ENCODE results near the gene FBXO36. TPM values are rescaled to one million over a fixed set of nuclear protein-coding genes. Genes with fewer than 3 reads are reported as not detected.

Gene FBXO36, protein sequence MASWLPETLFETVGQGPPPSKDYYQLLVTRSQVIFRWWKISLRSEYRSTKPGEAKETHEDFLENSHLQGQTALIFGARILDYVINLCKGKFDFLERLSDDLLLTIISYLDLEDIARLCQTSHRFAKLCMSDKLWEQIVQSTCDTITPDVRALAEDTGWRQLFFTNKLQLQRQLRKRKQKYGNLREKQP
- polyA plus RNA-seq (2011; rRNA removed): 5.5 and 5.7 TPM in 2 replicates
- polyA plus RNA-seq (2012; cell fraction: cytosol; rRNA removed): 1.1 and 1.5 TPM in 2 replicates
- polyA plus RNA-seq (2012; cell fraction: nucleus; rRNA removed): 0.77 and 1.3 TPM in 2 replicates
- 2.0 to 2.1 TPM (median 2.0 TPM) in 3 replicates for polyA plus RNA-seq (2017; fragmentation: RNase III; extraction: RNeasy Plus Mini Kit Qiagen cat#74134 plus additional on column Dnase treatment)
- 2.9 and 4.6 TPM in 2 replicates for polyA minus RNA-seq (2011; rRNA and poly(A)+ RNA removed)

DNA sequence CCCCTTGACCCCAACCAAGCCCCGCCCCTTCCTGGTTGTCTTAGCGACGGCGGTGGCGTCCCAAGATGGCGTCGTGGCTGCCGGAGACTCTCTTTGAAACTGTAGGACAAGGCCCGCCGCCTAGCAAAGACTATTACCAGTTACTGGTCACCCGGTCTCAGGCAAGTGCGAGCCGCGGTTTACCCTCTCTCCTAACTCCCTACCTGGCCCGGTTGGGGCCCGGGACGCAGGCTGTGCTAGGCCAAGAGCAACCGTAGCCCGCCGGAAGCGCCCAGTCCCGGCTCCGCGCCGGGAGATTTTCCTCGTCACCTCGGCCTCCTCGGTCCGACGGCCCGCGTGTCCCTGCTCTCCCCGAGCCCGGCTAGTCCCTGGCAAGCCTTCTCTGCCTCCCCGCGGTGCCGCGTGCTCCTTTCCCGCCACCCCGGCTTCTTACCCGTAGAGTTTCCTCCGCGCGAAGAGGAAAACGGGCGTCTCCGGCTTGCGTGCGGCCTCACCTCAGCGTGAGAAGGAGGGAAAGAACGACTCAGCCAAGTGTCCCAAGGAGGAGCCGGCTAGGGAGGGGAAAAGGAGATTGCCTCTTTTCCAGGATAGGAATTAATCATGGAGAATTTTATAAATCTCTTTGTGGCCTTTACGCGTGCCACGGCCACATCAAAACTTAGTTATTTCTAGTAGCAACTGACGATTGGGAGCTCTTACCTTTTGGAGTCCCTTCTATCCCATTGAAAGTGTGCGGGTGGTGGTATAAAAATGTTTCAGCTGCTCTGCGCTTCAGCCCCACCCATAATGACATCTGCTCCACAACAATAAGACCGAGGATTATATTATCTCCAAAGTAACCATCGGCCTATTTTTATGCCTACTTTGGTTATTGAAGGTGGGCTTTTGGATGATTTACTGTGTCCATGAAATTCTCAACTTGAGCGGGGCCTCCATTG is at the start of gene FBXO36:
FBXO36 (plus strand) TSS at position 55 of the 938 bp plus-strand sequence; CDS start at position 66, 11 bp downstream.
- Histone ChIP-seq H3K4me3 (peak within 1 kb of the TSS; percentile 97), H3K27ac (peak within 1 kb of the TSS; percentile 99 to 100), H3K9me3 (no peaks in the 10 kb centered on the region), H3K4me1 (peaks cover 17% of the 10 kb centered on the region; the same call in 2 of the 3 replicates), H3K4me2 (peak within 1 kb of the TSS; percentile 91)
- 2% methylated on average over 34 of the region's 61 CpGs for WGBS (ENCODE audit: missing lambda C conversion rate)
- CTCF ChIA-PET: interaction anchor here (0.9 kb wide), 1 partner anchor 143 kb away, joined by 3 read pairs; no protein-coding TSS in a partner anchor
- FAIRE-seq (no peak), ATAC-seq (peak; percentile 79 to 81), DNase-seq (ENCODE audit: low read depth in 1 of 2, low spot score in 1 of 2) (peak; percentile 37 to 92)
- TF ChIP-seq POLR2A (IDR thresholded peaks at IDR 0.05; ENCODE audit: low read length) (peak; percentile 31), ESRRA (IDR thresholded peaks at IDR 0.05; ENCODE audit: borderline replicate concordance, low read length) (no peak), ZC3H11A (IDR thresholded peaks at IDR 0.05) (no peak), CEBPB (IDR thresholded peaks at IDR 0.05) (no peak), CBX2 (IDR thresholded peaks at IDR 0.05; ENCODE audit: borderline replicate concordance, low read depth) (no peak), TFCP2L1 (CRISPR knock-in tag; IDR thresholded peaks at IDR 0.05) (0 out of 2 replicates have a peak, but pooled peaks have one; percentile 77), HEYL (CRISPR knock-in tag; IDR thresholded peaks at IDR 0.05) (no peak), KDM5A (IDR thresholded peaks at IDR 0.05) (peak; percentile 61; the same call in 1 of the 2 replicates), ZSCAN20 (CRISPR knock-in tag; IDR thresholded peaks at IDR 0.05) (no peak), CHD2 (IDR thresholded peaks at IDR 0.05; ENCODE audit: low read length, partially characterized antibody) (no peak), KDM1A (IDR thresholded peaks at IDR 0.05; ENCODE audit: low read depth) (no peak), MAZ (IDR thresholded peaks at IDR 0.05; ENCODE audit: borderline replicate concordance, low read depth, low read length) (no peak), EHF (CRISPR knock-in tag; IDR thresholded peaks at IDR 0.05) (no peak), PHF8 (IDR thresholded peaks at IDR 0.05; ENCODE audit: borderline replicate concordance, low read depth) (peak; percentile 56), JUNB (IDR thresholded peaks at IDR 0.05) (no peak), GATA3 (IDR thresholded peaks at IDR 0.05; ENCODE audit: borderline replicate concordance) (no peak), HDAC2 (IDR thresholded peaks at IDR 0.05) (peak; percentile 65; the same call in 1 of the 2 replicates), FOXS1 (CRISPR knock-in tag; IDR thresholded peaks at IDR 0.05) (no peak)
- TF ChIP-seq, protein P1, sequence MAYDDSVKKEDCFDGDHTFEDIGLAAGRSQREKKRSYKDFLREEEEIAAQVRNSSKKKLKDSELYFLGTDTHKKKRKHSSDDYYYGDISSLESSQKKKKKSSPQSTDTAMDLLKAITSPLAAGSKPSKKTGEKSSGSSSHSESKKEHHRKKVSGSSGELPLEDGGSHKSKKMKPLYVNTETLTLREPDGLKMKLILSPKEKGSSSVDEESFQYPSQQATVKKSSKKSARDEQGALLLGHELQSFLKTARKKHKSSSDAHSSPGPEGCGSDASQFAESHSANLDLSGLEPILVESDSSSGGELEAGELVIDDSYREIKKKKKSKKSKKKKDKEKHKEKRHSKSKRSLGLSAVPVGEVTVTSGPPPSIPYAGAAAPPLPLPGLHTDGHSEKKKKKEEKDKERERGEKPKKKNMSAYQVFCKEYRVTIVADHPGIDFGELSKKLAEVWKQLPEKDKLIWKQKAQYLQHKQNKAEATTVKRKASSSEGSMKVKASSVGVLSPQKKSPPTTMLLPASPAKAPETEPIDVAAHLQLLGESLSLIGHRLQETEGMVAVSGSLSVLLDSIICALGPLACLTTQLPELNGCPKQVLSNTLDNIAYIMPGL (CRISPR knock-in tag; IDR thresholded peaks at IDR 0.05; ENCODE audit: borderline replicate concordance): no peak
- TF ChIP-seq, protein P2, sequence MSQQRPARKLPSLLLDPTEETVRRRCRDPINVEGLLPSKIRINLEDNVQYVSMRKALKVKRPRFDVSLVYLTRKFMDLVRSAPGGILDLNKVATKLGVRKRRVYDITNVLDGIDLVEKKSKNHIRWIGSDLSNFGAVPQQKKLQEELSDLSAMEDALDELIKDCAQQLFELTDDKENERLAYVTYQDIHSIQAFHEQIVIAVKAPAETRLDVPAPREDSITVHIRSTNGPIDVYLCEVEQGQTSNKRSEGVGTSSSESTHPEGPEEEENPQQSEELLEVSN (IDR thresholded peaks at IDR 0.05; ENCODE audit: borderline replicate concordance, low read depth): peak; percentile 84
- TF ChIP-seq, protein P3, sequence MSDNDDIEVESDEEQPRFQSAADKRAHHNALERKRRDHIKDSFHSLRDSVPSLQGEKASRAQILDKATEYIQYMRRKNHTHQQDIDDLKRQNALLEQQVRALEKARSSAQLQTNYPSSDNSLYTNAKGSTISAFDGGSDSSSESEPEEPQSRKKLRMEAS (IDR thresholded peaks at IDR 0.05): peak; percentile 77; the same call in 1 of the 2 replicates
- TF ChIP-seq, protein P4, sequence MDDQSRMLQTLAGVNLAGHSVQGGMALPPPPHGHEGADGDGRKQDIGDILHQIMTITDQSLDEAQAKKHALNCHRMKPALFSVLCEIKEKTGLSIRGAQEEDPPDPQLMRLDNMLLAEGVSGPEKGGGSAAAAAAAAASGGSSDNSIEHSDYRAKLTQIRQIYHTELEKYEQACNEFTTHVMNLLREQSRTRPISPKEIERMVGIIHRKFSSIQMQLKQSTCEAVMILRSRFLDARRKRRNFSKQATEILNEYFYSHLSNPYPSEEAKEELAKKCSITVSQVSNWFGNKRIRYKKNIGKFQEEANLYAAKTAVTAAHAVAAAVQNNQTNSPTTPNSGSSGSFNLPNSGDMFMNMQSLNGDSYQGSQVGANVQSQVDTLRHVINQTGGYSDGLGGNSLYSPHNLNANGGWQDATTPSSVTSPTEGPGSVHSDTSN (IDR thresholded peaks at IDR 0.05): no peak; the same call in 1 of the 2 replicates
- TF ChIP-seq, protein P5, sequence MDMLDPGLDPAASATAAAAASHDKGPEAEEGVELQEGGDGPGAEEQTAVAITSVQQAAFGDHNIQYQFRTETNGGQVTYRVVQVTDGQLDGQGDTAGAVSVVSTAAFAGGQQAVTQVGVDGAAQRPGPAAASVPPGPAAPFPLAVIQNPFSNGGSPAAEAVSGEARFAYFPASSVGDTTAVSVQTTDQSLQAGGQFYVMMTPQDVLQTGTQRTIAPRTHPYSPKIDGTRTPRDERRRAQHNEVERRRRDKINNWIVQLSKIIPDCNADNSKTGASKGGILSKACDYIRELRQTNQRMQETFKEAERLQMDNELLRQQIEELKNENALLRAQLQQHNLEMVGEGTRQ (IDR thresholded peaks at IDR 0.05): no peak
- TF ChIP-seq, protein P6, sequence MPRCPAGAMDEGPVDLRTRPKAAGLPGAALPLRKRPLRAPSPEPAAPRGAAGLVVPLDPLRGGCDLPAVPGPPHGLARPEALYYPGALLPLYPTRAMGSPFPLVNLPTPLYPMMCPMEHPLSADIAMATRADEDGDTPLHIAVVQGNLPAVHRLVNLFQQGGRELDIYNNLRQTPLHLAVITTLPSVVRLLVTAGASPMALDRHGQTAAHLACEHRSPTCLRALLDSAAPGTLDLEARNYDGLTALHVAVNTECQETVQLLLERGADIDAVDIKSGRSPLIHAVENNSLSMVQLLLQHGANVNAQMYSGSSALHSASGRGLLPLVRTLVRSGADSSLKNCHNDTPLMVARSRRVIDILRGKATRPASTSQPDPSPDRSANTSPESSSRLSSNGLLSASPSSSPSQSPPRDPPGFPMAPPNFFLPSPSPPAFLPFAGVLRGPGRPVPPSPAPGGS (IDR thresholded peaks at IDR 0.05): no peak
- POLR2A ChIA-PET: interaction anchor here (0.7 kb wide), 1 partner anchor 22 kb away, joined by 3 read pairs; no protein-coding TSS in a partner anchor

All from A549 (cell line).